WI38 (cell line): ENCODE results near the gene TFEB.

Source experiments
- H3K4me3 ChIP-seq: 2 replicates; pipeline ENCODE4 v1.5.1; 2011; ENCODE audit warnings: low read depth, mild to moderate bottlenecking, control low read depth, low read length
- CTCF ChIP-seq: IDR thresholded peaks from 2 replicates; pipeline ENCODE4 v1.5.1; 2012; ENCODE audit warnings: low read depth, mild to moderate bottlenecking, control low read depth, low read length

TFEB gene

GRCh38 chr6:41683523-41684310 lies 51.7 kb downstream of the TFEB start:
- H3K4me3 ChIP-seq, result 0 out of 2 replicates have a peak overlapping the region, but pooled peaks have one; percentile 10
- TF ChIP-seq CTCF, result peak; percentile 91

GRCh38 chr6:41683273-41683522 lies 52.2 kb downstream of the TFEB start:
- 0 out of 2 replicates have a peak overlapping the region, but pooled peaks have one; percentile 10 for H3K4me3 ChIP-seq
- no peak for TF ChIP-seq CTCF

GRCh38 chr6:41682497-41683272 lies 52.7 kb downstream of the TFEB start:
- no peak for TF ChIP-seq CTCF
- H3K4me3 ChIP-seq, result 0 out of 2 replicates have a peak overlapping the region, but pooled peaks have one; percentile 10

- no peak overlapping the region for H3K4me3 ChIP-seq
- peak; percentile 87 for TF ChIP-seq CTCF
These were observed 53.3 kb downstream of the TFEB start for GRCh38 chr6:41682056-41682477.

- H3K4me3 ChIP-seq, result no peak overlapping the region
- no peak for TF ChIP-seq CTCF
These were observed 55.0 kb downstream of the TFEB start for GRCh38 chr6:41680182-41680965.

GRCh38 chr6:41679696-41680095 lies 55.7 kb downstream of the TFEB start:
- no peak for TF ChIP-seq CTCF
- no peak overlapping the region for H3K4me3 ChIP-seq
